Measurements from ENCODE around the gene SURF1. TPM values are rescaled to one million over a fixed set of nuclear protein-coding genes. Genes with fewer than 3 reads are reported as not detected.

Gene SURF1
- total and polyA plus RNA-seq, 8 donors: 27.9 to 46.1 (median 31.3) TPM

DNA sequence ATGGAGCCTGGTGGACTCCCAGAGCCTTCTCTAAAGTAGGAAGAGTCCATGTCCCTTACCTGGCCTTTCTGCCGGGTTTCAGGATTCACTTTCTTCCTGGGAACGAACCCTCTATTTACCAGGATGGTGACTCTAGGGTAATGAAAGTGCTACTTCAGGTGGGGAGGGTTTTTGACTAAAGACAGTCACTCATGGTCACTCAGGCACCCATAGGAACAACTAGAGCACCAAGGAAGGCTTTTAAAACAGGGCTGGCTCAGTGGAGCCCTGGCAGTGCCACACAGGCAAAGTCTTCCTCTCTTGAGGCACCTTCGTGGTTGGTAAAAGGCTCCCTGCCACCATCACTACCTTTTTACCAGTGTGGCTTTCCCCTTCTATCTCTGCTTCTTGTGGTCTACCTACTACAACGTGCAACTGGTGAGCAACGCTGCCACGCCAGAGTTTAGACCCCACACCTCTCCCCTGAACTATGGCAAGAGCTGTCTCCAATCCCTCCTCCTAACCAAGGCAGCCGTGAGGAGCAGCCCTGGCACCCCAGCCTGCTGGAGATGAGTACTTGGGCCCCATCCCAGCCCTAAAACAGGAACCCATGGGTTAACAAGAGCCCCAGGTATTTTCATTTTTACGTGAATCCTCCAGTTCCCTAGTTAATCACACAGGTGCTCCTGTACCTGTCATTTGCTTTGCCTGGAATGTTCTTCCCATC lies 3.5 kb downstream of the SURF1 start:
- no peak overlapping the region for H3K4me3 ChIP-seq
- H3K27ac ChIP-seq: no peak overlapping the region
- H3K4me1 ChIP-seq: peaks cover 29 to 46% of the 10 kb centered on the region in 2 donors
- H3K36me3 ChIP-seq: peaks cover 0 to 52% of the 10 kb centered on the region in 2 donors
- intact Hi-C loops (cut with DNase I): no loop called here
- ATAC-seq: no peak
- peak in 1 of 4 donors; percentile 27 for DNase-seq
- H3K9me3 ChIP-seq: no peaks in the 10 kb centered on the region
- H3K27me3 ChIP-seq: no peaks in the 10 kb centered on the region
- TF ChIP-seq, protein P1, sequence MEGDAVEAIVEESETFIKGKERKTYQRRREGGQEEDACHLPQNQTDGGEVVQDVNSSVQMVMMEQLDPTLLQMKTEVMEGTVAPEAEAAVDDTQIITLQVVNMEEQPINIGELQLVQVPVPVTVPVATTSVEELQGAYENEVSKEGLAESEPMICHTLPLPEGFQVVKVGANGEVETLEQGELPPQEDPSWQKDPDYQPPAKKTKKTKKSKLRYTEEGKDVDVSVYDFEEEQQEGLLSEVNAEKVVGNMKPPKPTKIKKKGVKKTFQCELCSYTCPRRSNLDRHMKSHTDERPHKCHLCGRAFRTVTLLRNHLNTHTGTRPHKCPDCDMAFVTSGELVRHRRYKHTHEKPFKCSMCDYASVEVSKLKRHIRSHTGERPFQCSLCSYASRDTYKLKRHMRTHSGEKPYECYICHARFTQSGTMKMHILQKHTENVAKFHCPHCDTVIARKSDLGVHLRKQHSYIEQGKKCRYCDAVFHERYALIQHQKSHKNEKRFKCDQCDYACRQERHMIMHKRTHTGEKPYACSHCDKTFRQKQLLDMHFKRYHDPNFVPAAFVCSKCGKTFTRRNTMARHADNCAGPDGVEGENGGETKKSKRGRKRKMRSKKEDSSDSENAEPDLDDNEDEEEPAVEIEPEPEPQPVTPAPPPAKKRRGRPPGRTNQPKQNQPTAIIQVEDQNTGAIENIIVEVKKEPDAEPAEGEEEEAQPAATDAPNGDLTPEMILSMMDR (IDR thresholded peaks at IDR 0.05): no peak

DNA sequence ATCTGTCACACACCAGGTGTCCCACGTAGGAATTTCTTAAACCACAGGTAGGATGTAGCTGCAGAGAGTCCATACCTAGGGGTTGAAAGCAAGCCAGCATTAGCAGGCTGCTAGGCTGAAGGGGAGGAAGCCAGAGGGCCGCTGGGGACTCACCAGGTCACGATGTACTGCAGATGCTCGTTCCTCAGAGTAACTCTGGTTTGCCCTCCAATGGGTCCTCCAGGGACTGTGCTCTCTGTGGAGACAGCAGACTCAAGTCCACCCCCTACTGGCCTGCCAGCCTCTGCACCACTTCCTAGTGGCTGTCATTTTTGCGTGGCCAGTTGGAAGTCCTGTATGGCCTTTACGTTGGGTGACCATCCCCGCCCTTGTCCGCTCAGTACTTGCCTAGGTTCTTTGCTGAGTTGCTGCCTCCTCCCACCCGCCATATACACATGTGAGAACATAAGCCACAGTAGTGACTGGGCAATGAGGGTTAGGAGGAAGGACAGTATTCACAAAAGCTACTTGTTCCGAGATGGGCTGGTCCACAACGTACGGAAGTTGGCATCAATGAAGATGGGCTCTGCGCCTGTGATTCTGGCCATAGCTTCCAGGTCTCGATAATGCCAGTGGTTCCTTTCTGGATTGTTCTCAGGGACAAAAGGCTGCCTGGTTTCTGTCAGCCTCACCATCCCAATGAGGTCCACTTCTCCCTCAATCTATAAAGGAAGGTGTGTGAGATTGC lies 4.2 kb downstream of the SURF1 start:
- TF ChIP-seq, protein P1 (IDR thresholded peaks at IDR 0.05): peak; percentile 36 to 49
- no peaks in the 10 kb centered on the region for H3K9me3 ChIP-seq
- H3K27ac ChIP-seq: no peak overlapping the region
- peaks cover 24 to 40% of the 10 kb centered on the region in 2 donors for H3K4me1 ChIP-seq
- DNase-seq (peak in 1 of 4 donors; percentile 73), ATAC-seq (no peak)
- intact Hi-C loops (cut with DNase I): no loop called here
- peaks cover 0 to 52% of the 10 kb centered on the region in 2 donors for H3K36me3 ChIP-seq
- no peak overlapping the region for H3K4me3 ChIP-seq
- no peaks in the 10 kb centered on the region for H3K27me3 ChIP-seq

DNA sequence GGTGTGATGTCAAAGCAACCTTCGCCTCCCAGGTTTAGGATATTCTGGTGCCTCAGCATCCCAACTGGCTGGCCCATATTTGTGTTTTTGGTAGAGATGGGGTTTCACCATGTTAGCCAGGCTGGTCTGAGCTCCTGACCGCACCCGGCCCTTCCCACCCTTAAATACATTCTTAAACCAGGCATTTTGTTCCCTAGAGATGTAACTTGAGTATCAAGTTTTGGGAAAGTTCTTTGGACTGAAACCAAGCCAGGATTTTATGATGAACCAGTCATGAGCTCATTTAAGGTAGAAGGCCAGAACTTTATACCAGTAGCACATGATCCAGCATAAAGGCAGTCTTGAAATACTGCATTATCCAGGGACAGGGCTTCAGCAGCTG lies 4.8 kb downstream of the SURF1 start:
- intact Hi-C loops (cut with DNase I): no loop called here
- ATAC-seq: no peak
- Histone ChIP-seq H3K9me3 (no peaks in the 10 kb centered on the region), H3K27me3 (no peaks in the 10 kb centered on the region), H3K36me3 (peaks cover 0 to 52% of the 10 kb centered on the region in 2 donors), H3K4me3 (no peak overlapping the region), H3K27ac (no peak overlapping the region), H3K4me1 (peaks cover 21 to 41% of the 10 kb centered on the region in 2 donors)
- peak in 1 of 4 donors; percentile 4 for DNase-seq
- TF ChIP-seq, protein P1 (IDR thresholded peaks at IDR 0.05): no peak

DNA sequence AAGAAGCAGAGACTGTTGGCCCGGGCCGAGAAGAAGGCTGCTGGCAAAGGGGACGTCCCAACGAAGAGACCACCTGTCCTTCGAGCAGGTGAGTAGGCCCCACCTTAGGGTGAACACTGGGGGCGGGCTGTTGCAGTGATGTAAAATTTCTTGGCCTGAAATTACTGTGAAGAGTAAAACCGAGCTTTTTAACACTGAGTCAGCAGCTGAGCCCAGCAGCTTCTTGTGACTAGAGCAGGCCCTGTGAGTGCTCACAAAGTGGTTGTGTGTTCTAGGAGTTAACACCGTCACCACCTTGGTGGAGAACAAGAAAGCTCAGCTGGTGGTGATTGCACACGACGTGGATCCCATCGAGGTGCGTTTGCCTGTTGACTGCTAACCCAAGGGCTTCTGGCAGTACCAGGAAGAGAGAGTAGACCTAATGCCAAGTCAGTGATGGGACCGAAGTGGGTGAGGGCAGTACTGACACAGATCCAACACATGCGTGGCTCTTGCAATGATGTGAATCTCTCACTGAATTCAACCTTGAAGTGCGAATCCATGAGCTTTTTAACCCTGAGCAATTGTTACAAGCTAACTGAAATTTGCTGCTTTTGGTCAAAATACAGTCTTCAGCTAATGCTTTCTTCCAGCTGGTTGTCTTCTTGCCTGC lies 6.2 kb downstream of the SURF1 start:
- no peak for ATAC-seq
- no peaks in the 10 kb centered on the region for H3K27me3 ChIP-seq
- DNase-seq: peak in 1 of 4 donors; percentile 13
- H3K4me1 ChIP-seq: peaks cover 13 to 41% of the 10 kb centered on the region in 2 donors
- no peaks in the 10 kb centered on the region for H3K9me3 ChIP-seq
- TF ChIP-seq, protein P1 (IDR thresholded peaks at IDR 0.05): no peak
- intact Hi-C loops (cut with DNase I): no loop called here
- peak overlapping the region in 1 of 2 donors; percentile 93 for H3K4me3 ChIP-seq
- H3K36me3 ChIP-seq: peaks cover 0 to 62% of the 10 kb centered on the region in 2 donors
- H3K27ac ChIP-seq: no peak overlapping the region

All from left lung (tissue), 10 donors.